Measurements from ENCODE around the gene FDX1. TPM values are rescaled to one million over a fixed set of nuclear protein-coding genes. Genes with fewer than 3 reads are reported as not detected.
A peak's percentile ranks its signal among the peaks of the same experiment; 100 is the strongest.

The FDX1 gene
- total and polyA plus RNA-seq, 2 of the 13 experiments (the other 11 are each of a cell fraction or from before 2014, with no cell fraction given): 4.5 to 13.1 TPM

DNA sequence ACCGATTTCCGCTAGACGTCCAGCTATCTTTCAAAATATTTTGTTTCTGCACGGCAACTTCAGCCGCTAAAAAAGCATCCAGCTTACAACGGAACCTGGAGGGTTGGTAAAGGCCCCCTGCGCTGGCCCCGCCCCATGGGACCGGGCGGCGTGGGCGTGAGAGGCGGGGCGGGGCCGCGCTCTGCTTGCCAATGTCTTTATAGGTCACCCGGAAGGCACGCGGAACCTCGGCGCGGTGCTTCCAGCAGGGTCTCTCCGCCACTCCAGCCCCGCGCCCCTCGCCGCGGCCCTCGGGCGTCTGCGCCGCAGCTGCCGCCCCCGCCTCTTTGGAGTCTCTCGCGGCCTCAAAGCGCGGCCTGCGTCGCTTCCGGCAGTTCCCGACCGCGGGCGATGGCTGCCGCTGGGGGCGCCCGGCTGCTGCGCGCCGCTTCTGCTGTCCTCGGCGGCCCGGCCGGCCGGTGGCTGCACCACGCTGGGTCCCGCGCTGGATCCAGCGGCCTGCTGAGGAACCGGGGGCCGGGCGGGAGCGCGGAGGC lies at the start of gene FDX1 (continued):
- TF ChIP-seq NCOR1 (IDR thresholded peaks at IDR 0.05; ENCODE audit: borderline replicate concordance, low read length) (no peak), MAFG (CRISPR knock-in tag; IDR thresholded peaks at IDR 0.05) (no peak), ZBTB10 (CRISPR knock-in tag; IDR thresholded peaks at IDR 0.05; ENCODE audit: borderline replicate concordance) (peak; percentile 23; the same call in 1 of the 2 replicates), POLR2A (IDR thresholded peaks at IDR 0.05; ENCODE audit: insufficient read depth in 1 of 2, low read depth in 2 of 2, low read length in 2 of 2) (peak; percentile 30 to 58; a peak in 3 of 4 replicates), PAF1 (CRISPR knock-in tag; IDR thresholded peaks at IDR 0.05) (no peak), ZNF629 (CRISPR knock-in tag; conservative IDR thresholded peaks at IDR 0.05) (peak; percentile 38; the same call in 1 of the 2 replicates), ZFAT (CRISPR knock-in tag; conservative IDR thresholded peaks at IDR 0.05) (peak; percentile 26; the same call in 1 of the 2 replicates), ETV5 (CRISPR knock-in tag; IDR thresholded peaks at IDR 0.05; ENCODE audit: borderline replicate concordance) (peak; percentile 75), ZNF841 (CRISPR knock-in tag; IDR thresholded peaks at IDR 0.05; ENCODE audit: borderline replicate concordance) (0 out of 2 replicates have a peak, but pooled peaks have one; percentile 55), THAP11 (CRISPR knock-in tag; IDR thresholded peaks at IDR 0.05) (no peak; the same call in 1 of the 2 replicates), FLYWCH1 (CRISPR knock-in tag; IDR thresholded peaks at IDR 0.05) (no peak), MTF1 (CRISPR knock-in tag; IDR thresholded peaks at IDR 0.05) (no peak), ZNF441 (CRISPR knock-in tag; IDR thresholded peaks at IDR 0.05; ENCODE audit: borderline replicate concordance) (peak; percentile 60; the same call in 1 of the 2 replicates), ZNF644 (CRISPR knock-in tag; IDR thresholded peaks at IDR 0.05; ENCODE audit: low read depth) (no peak), ZNF563 (CRISPR knock-in tag; IDR thresholded peaks at IDR 0.05) (peak; percentile 73; the same call in 1 of the 2 replicates), ZNF746 (CRISPR knock-in tag; IDR thresholded peaks at IDR 0.05) (no peak)
- TF ChIP-seq, protein P1, sequence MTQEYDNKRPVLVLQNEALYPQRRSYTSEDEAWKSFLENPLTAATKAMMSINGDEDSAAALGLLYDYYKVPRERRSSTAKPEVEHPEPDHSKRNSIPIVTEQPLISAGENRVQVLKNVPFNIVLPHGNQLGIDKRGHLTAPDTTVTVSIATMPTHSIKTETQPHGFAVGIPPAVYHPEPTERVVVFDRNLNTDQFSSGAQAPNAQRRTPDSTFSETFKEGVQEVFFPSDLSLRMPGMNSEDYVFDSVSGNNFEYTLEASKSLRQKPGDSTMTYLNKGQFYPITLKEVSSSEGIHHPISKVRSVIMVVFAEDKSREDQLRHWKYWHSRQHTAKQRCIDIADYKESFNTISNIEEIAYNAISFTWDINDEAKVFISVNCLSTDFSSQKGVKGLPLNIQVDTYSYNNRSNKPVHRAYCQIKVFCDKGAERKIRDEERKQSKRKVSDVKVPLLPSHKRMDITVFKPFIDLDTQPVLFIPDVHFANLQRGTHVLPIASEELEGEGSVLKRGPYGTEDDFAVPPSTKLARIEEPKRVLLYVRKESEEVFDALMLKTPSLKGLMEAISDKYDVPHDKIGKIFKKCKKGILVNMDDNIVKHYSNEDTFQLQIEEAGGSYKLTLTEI (CRISPR knock-in tag; conservative IDR thresholded peaks at IDR 0.05): no peak
- TF ChIP-seq, protein P2, sequence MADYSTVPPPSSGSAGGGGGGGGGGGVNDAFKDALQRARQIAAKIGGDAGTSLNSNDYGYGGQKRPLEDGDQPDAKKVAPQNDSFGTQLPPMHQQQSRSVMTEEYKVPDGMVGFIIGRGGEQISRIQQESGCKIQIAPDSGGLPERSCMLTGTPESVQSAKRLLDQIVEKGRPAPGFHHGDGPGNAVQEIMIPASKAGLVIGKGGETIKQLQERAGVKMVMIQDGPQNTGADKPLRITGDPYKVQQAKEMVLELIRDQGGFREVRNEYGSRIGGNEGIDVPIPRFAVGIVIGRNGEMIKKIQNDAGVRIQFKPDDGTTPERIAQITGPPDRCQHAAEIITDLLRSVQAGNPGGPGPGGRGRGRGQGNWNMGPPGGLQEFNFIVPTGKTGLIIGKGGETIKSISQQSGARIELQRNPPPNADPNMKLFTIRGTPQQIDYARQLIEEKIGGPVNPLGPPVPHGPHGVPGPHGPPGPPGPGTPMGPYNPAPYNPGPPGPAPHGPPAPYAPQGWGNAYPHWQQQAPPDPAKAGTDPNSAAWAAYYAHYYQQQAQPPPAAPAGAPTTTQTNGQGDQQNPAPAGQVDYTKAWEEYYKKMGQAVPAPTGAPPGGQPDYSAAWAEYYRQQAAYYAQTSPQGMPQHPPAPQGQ (CRISPR knock-in tag; IDR thresholded peaks at IDR 0.05; ENCODE audit: borderline replicate concordance): no peak

Measured in HepG2 (cell line).